SK-N-SH (cell line): ENCODE measurements around the gene SLC38A7. TPM values are rescaled to one million over a fixed set of nuclear protein-coding genes. Genes with fewer than 3 reads are reported as not detected.
"Not testable (repeated sequence)": the region's sequence is repeated elsewhere in the genome, so short reads cannot be mapped to it uniquely, and the experiment has no call there.

Source experiments
- CTCF ChIA-PET: fragments of 300-600, 350-600 bp; formaldehyde crosslinking; extraction: SDS; loops from one replicate; lab custom pipeline; 2021; lab: Yijun Ruan, JAX
- POLR2A ChIA-PET: fragments of 350-600 bp; sonication (Branson Sonifier 250); formaldehyde crosslinking; extraction: SDS; loops from one replicate; lab custom pipeline; 2020; ENCODE audit warnings: antibody characterized with exemption, inconsistent platforms; lab: Yijun Ruan, JAX
- DNase-seq: peaks from one replicate; pipeline ENCODE4 v3.0.0; 2012
- H2AFZ ChIP-seq: fragments of 200-600 bp; sonication (generic); 2 replicates; pipeline ENCODE4 v1.8.1; 2016; ENCODE audit warnings: antibody characterized with exemption, mild to moderate bottlenecking, low read depth
- H3F3A ChIP-seq: fragments of 200-600 bp; sonication (generic); replicated peaks from 2 replicates; pipeline ENCODE3; 2016; ENCODE audit warnings: antibody characterized with exemption, mild to moderate bottlenecking; ENCODE audit not compliant: insufficient read depth
- H3K27ac ChIP-seq, 2 experiments: fragments of 200-500 bp in 1 of 2; fragments of 200-600 bp in 1 of 2; sonication (Bioruptor generic) in 1 of 2; sonication (generic), shearing (Covaris generic) in 1 of 2; 2 replicates each; pipeline versions ENCODE4 v1.5.1 to v1.6.1; 2014 to 2016; ENCODE audit warnings: low read depth in 2 of 2, inconsistent platforms in 1 of 2, low read length in 1 of 2, mild to moderate bottlenecking in 1 of 2, mixed read lengths in 1 of 2
- H3K27me3 ChIP-seq: fragments of 200-600 bp; sonication (generic), shearing (Covaris generic); 2 replicates; pipeline ENCODE4 v1.6.1; 2016; ENCODE audit warnings: mixed run types; ENCODE audit not compliant: insufficient read depth
- H3K36me3 ChIP-seq, 2 experiments: fragments of 200-500 bp in 1 of 2; fragments of 200-600 bp in 1 of 2; sonication (Bioruptor generic) in 1 of 2; sonication (generic) in 1 of 2; replicated peaks in 1 of 2; 2 replicates each; pipeline versions ENCODE3 to v1.5.1; 2014 to 2016; ENCODE audit warnings: low read length in 1 of 2, mild to moderate bottlenecking in 1 of 2; ENCODE audit not compliant: insufficient read depth in 2 of 2, control insufficient read depth in 1 of 2
- H3K4me1 ChIP-seq, 2 experiments: fragments of 200-500 bp in 1 of 2; fragments of 200-600 bp in 1 of 2; sonication (Bioruptor generic) in 1 of 2; sonication (generic), shearing (Covaris generic) in 1 of 2; 2 replicates each; pipeline versions ENCODE4 v1.5.1 to v1.6.1; 2014 to 2016; ENCODE audit warnings: low read depth in 1 of 2, low read length in 1 of 2, mixed run types in 1 of 2; ENCODE audit not compliant: insufficient read depth in 2 of 2, control insufficient read depth in 1 of 2
- H3K4me2 ChIP-seq: fragments of 200-600 bp; sonication (generic), shearing (Covaris generic); 2 replicates; pipeline ENCODE4 v1.6.1; 2017; ENCODE audit warnings: mixed run types
- H3K4me3 ChIP-seq, 2 experiments: fragments of 200-500 bp in 1 of 2; fragments of 200-600 bp in 1 of 2; sonication (Bioruptor generic) in 1 of 2; sonication (generic), shearing (Covaris generic) in 1 of 2; 2 replicates each; pipeline versions ENCODE4 v1.5.1 to v1.8.1; 2014 to 2016; ENCODE audit warnings: low read depth in 2 of 2, inconsistent platforms in 1 of 2, low read length in 1 of 2, mild to moderate bottlenecking in 1 of 2, mixed read lengths in 1 of 2, moderate library complexity in 1 of 2
- H3K79me2 ChIP-seq: fragments of 200-600 bp; sonication (generic); 2 replicates; pipeline ENCODE4 v1.8.1; 2017; ENCODE audit warnings: mild to moderate bottlenecking; ENCODE audit not compliant: insufficient read depth
- H3K9ac ChIP-seq: fragments of 200-600 bp; sonication (generic); 2 replicates; pipeline ENCODE4 v1.6.1; 2017; ENCODE audit warnings: mixed run types
- H3K9me2 ChIP-seq: fragments of 200-600 bp; sonication (generic); 2 replicates; pipeline ENCODE4 v1.6.1; 2017; ENCODE audit warnings: mixed run types
- H3K9me3 ChIP-seq: fragments of 200-600 bp; sonication (generic); 2 replicates; pipeline ENCODE4 v1.6.1; 2017; ENCODE audit warnings: mixed run types, mild to moderate bottlenecking, moderate library complexity
- H4K20me1 ChIP-seq: fragments of 200-600 bp; sonication (generic); 2 replicates; pipeline ENCODE4 v1.6.1; 2017; ENCODE audit warnings: mild to moderate bottlenecking, mixed run types; ENCODE audit not compliant: insufficient read depth
- CHD2 ChIP-seq: fragments of 150-350 bp; IDR thresholded peaks from 2 replicates; pipeline ENCODE4 v1.6.1; 2018; ENCODE audit warnings: low read length; ENCODE audit not compliant: partially characterized antibody
- EP300 ChIP-seq, 2 experiments: IDR thresholded peaks; 2 replicates each; pipeline versions ENCODE4 v1.4.0 to v1.6.1; 2012; ENCODE audit warnings: borderline replicate concordance in 1 of 2, low read depth in 1 of 2, low read length in 1 of 2
- FOSL2 ChIP-seq: IDR thresholded peaks from 2 replicates; pipeline ENCODE4 v1.4.0; 2012; ENCODE audit warnings: low read depth, mild to moderate bottlenecking, moderate library complexity, borderline replicate concordance
- FOXJ3 ChIP-seq: sonication (generic); formaldehyde crosslinking; IDR thresholded peaks from 2 replicates; pipeline ENCODE4 v1.5.1; 2020; ENCODE audit warnings: mild to moderate bottlenecking, missing genetic modification reagents
- GABPA ChIP-seq: IDR thresholded peaks from 2 replicates; pipeline ENCODE4 v1.4.0; 2012; ENCODE audit warnings: low read depth, mild to moderate bottlenecking
- IRF3 ChIP-seq: fragments of 150-350 bp; IDR thresholded peaks from 2 replicates; pipeline ENCODE4 v1.6.1; 2016; ENCODE audit warnings: mild to moderate bottlenecking, low read depth, low read length
- MEF2A ChIP-seq: IDR thresholded peaks from 2 replicates; pipeline ENCODE4 v1.4.0; 2012; ENCODE audit warnings: low read depth, borderline replicate concordance
- MXI1 ChIP-seq: IDR thresholded peaks from 2 replicates; pipeline ENCODE4 v1.6.1; 2012; ENCODE audit warnings: mild to moderate bottlenecking, low read depth, low read length, improper control_type of control experiment
- NFIC ChIP-seq: IDR thresholded peaks from 2 replicates; pipeline ENCODE4 v1.4.0; 2012; ENCODE audit warnings: borderline replicate concordance
- PBX3 ChIP-seq: IDR thresholded peaks from 2 replicates; pipeline ENCODE4; 2012
- POLR2AphosphoS5 ChIP-seq: IDR thresholded peaks from 2 replicates; pipeline ENCODE4 v1.6.1; 2012; ENCODE audit warnings: low read depth, low read length
- RCOR1 ChIP-seq: fragments of 150-350 bp; IDR thresholded peaks from 2 replicates; pipeline ENCODE4 v1.6.1; 2017; ENCODE audit warnings: antibody characterized with exemption, low read length
- TAF1 ChIP-seq: IDR thresholded peaks from 2 replicates; pipeline ENCODE4 v1.6.1; 2012; ENCODE audit warnings: low read depth, mild to moderate bottlenecking, low read length, moderate library complexity, borderline replicate concordance
- TCF12 ChIP-seq: IDR thresholded peaks from 2 replicates; pipeline ENCODE4 v1.4.0; 2012
- TEAD4 ChIP-seq: IDR thresholded peaks from 2 replicates; pipeline ENCODE4 v1.4.0; 2012; ENCODE audit warnings: mild to moderate bottlenecking, borderline replicate concordance; ENCODE audit not compliant: insufficient read depth
- USF1 ChIP-seq: IDR thresholded peaks from 2 replicates; pipeline ENCODE4 v1.4.0; 2012; ENCODE audit warnings: low read depth, borderline replicate concordance
- YY1 ChIP-seq: IDR thresholded peaks from 2 replicates; pipeline ENCODE4 v1.4.0; 2012; ENCODE audit warnings: low read depth, mild to moderate bottlenecking
- WGBS: methylation state at CpG from one replicate; pipeline ENCODE4 v1.1.6; 2017; ENCODE audit warnings: low lambda C conversion rate; 5-methylcytosine and 5-hydroxymethylcytosine counted together
- polyA plus RNA-seq, 3 experiments: library from polyadenylated mRNA; depleted of rRNA; stranded (reverse); fragments of >200 nt; gene quantifications; 2 replicates each; pipeline ENCODE4 v1.2.3, GENCODE V29; 2012

Gene SLC38A7
- polyA plus RNA-seq, 1 of the 3 experiments (the other 2 are of a cell fraction): 14.1 TPM

DNA sequence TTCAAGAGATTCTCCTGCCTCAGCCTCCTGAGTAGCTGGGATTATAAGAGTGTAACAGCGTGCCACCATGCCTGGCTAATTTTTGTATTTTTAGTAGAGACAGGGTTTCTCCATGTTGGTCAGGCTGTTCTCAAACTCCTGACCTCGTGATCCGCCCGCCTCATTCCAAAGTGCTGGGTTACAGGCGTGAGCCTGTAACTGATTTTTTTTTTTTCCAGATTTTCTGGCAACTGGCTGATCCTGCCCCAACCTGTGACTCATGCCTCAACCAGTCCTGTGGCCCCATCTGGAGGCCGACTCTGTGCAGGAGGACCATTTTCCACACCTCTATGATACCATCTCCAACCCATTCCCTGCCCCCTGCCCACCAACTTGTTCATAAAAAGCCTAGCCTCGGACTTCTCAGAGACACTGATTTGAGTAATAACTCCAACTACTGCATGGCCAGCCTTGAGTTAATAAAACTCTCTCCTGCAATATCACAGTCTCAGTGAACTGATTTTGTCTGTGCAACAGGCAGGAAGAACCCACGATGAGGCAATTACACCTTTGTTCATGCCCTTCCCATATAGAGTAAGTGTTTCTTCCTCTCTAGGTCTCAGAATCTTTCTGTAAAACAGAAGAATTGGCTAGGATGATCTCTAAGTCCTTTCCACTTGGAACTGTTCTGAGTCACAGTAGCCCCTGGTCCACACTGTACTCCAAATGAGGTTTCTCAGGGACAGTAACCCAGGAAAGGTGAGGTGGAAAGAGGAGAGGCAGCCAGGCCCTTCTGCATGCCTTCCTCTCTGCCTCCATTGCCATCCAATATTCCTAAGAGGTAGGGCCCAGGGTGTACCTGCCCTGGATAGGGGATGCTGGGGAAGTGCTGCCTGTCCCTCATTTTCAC is 46.2 kb downstream of the SLC38A7 start (continued):
- TF ChIP-seq EP300 (IDR thresholded peaks at IDR 0.05; ENCODE audit: borderline replicate concordance in 1 of 2, low read depth in 1 of 2, low read length in 1 of 2): no peak; a peak in 1 of 4 replicates
- no peak for TF ChIP-seq YY1
- TF ChIP-seq TAF1: no peak
- TF ChIP-seq FOXJ3 (CRISPR knock-in tag): no peak
- peak; percentile 66; the same call in 1 of the 2 replicates for TF ChIP-seq FOSL2
- no peak for TF ChIP-seq TEAD4

DNA sequence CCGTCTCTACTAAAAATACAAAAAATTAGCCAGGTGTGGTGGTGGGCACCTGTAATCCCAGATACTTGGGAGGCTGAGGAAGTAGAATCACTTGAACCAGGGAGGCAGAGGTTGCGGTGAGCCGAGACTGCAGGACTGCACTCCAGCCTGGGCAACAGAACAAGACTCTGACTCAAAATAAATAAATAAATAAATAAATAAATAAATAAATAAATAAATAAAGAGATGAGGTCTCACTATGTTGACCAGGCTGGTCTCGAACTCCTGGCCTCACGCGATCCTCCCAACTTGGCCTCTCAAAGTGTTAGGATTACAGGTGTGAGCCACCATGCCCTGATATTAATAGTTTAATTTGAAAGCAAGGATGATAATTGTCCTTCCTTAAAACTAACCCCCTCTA is 47.5 kb downstream of the SLC38A7 start:
- CTCF ChIA-PET: interaction anchor here (1.2 kb wide), 1 partner anchor 125 kb away, joined by 3 read pairs; no protein-coding TSS in a partner anchor
- H3K9me2 ChIP-seq, H3K9ac ChIP-seq, H3K79me2 ChIP-seq, H3F3A ChIP-seq, H4K20me1 ChIP-seq, H3K27ac ChIP-seq, DNase-seq, H3K4me1 ChIP-seq, H3K27me3 ChIP-seq, H3K4me3 ChIP-seq, H2AFZ ChIP-seq, H3K36me3 ChIP-seq, H3K4me2 ChIP-seq, POLR2A ChIA-PET, H3K9me3 ChIP-seq: not testable (repeated sequence)
- 94% methylated on average over 6 of the region's 6 CpGs for WGBS

DNA sequence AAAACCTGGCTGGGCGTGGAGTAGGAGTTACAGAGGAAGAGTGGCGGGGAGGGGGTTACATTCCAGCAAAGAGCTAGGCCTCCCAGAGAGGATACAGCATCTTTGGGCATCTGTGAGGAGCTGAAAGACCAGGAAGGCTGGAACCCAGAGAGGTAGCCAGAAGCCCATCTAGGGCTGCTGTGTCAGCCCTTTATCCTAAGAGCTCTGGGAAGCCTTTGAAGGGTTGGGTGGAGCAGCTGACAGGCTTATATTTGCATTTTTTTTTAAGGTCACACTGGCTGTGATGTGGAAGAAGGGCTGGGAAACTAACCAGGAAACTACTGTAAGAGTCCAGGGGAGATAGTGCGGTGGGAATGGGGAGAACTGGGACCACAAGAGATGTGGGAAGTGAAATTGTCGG is 48.1 kb downstream of the SLC38A7 start:
- WGBS: 92% methylated on average over 4 of the region's 4 CpGs
- H3K27ac ChIP-seq: no peak overlapping the region
- POLR2A ChIA-PET: interaction anchor here (0.8 kb wide), 1 partner anchor 48 kb away, joined by 4 read pairs; the partner anchor contains the start of gene SLC38A7

More for the DNA sequence above, 48.1 kb downstream of the SLC38A7 start:
- no peaks in the 10 kb centered on the region for H3K9me3 ChIP-seq
- no peaks in the 10 kb centered on the region; a peak in 1 of 4 replicates for H3K4me1 ChIP-seq
- CTCF ChIA-PET: no interaction called here
- no peak overlapping the region for H3K4me2 ChIP-seq
- no peaks in the 10 kb centered on the region for H3K36me3 ChIP-seq
- H3K27me3 ChIP-seq: no peaks in the 10 kb centered on the region
- H3K79me2 ChIP-seq: no peaks in the 10 kb centered on the region
- no peaks in the 10 kb centered on the region for H4K20me1 ChIP-seq
- H3K9ac ChIP-seq: no peak overlapping the region
- H3K4me3 ChIP-seq: no peak overlapping the region
- TF ChIP-seq RCOR1: no peak
- no peak for TF ChIP-seq CHD2
- TF ChIP-seq TAF1: no peak
- TF ChIP-seq IRF3: no peak
- TF ChIP-seq MEF2A: no peak
- no peak for TF ChIP-seq GABPA
- no peak for TF ChIP-seq FOSL2
- no peak for TF ChIP-seq PBX3
- no peak for TF ChIP-seq TCF12
- TF ChIP-seq YY1: no peak
- TF ChIP-seq USF1: no peak
- TF ChIP-seq POLR2AphosphoS5: no peak
- TF ChIP-seq NFIC: no peak
- TF ChIP-seq MXI1: no peak
- no peak for DNase-seq
- no peak overlapping the region for H2AFZ ChIP-seq
- no peaks in the 10 kb centered on the region for H3K9me2 ChIP-seq
- peaks cover 5% of the 10 kb centered on the region for H3F3A ChIP-seq
